HEK293 (cell line): ENCODE data around the gene GNA12.

Experiments
- CTCF ChIA-PET: fragments of 350-600 bp; formaldehyde crosslinking; extraction: SDS; loops from one replicate; lab custom pipeline; 2021; ENCODE audit warnings: antibody characterized with exemption; lab: Yijun Ruan, JAX
- POLR2A ChIA-PET: fragments of 300-600 bp; formaldehyde crosslinking; extraction: SDS; loops from one replicate; lab custom pipeline; 2020; ENCODE audit warnings: antibody characterized with exemption, inconsistent platforms; lab: Yijun Ruan, JAX
- H3K27ac ChIP-seq: fragments of 200-500 bp; sonication (Bioruptor generic); 2 replicates; pipeline ENCODE4 v1.5.1; 2014; ENCODE audit warnings: low read depth, low read length, control low read depth, inconsistent platforms; ENCODE audit errors: extremely low read depth
- H3K36me3 ChIP-seq, 2 experiments: fragments of 200-500 bp in 1 of 2; sonication (Bioruptor generic) in 1 of 2; 1 replicate in 1 of 2; 2 replicates in 1 of 2; pipeline ENCODE4 v1.5.1; 2014 to 2017; ENCODE audit warnings: inconsistent platforms in 2 of 2, low read length in 2 of 2; ENCODE audit not compliant: control insufficient read depth in 2 of 2, insufficient read depth in 1 of 2
- H3K4me1 ChIP-seq: fragments of 200-500 bp; sonication (Bioruptor generic); 2 replicates; pipeline ENCODE4 v1.5.1; 2014; ENCODE audit warnings: mild to moderate bottlenecking, low read length, inconsistent platforms; ENCODE audit not compliant: control insufficient read depth, insufficient read depth
- H3K4me3 ChIP-seq: 2 replicates; pipeline ENCODE4 v1.5.1; 2011; ENCODE audit warnings: low read depth, mild to moderate bottlenecking, control low read depth, low read length, moderate library complexity
- H3K9me3 ChIP-seq: fragments of 200-500 bp; sonication (Bioruptor generic); 2 replicates; pipeline ENCODE4 v1.5.1; 2014; ENCODE audit warnings: low read depth, low read length, inconsistent platforms; ENCODE audit not compliant: control insufficient read depth, insufficient read depth
- CTCF ChIP-seq: fragments of 450-650 bp; formaldehyde crosslinking; IDR thresholded peaks from 2 replicates; pipeline ENCODE4 v1.5.1; 2016; ENCODE audit warnings: missing biosample characterization, missing genetic modification characterization
- MZF1 ChIP-seq: fragments of 450-650 bp; formaldehyde crosslinking; IDR thresholded peaks from 2 replicates; pipeline ENCODE4 v1.5.1; 2017; ENCODE audit warnings: missing biosample characterization, missing genetic modification characterization, borderline replicate concordance
- ZBTB44 ChIP-seq: fragments of 450-650 bp; IDR thresholded peaks from 2 replicates; pipeline ENCODE4 v1.5.1; 2018; ENCODE audit warnings: missing biosample characterization, mild to moderate bottlenecking, missing genetic modification characterization
- ZIC2 ChIP-seq: fragments of 450-650 bp; formaldehyde crosslinking; IDR thresholded peaks from 2 replicates; pipeline ENCODE4 v1.5.1; 2016; ENCODE audit warnings: missing biosample characterization, missing genetic modification characterization
- ZNF274 ChIP-seq, 2 experiments: fragments of 200-500 bp in 1 of 2; fragments of 450-650 bp in 1 of 2; sonication (Bioruptor generic) in 1 of 2; formaldehyde crosslinking in 1 of 2; IDR thresholded peaks; 2 replicates each; pipeline versions ENCODE4 v1.5.1 to v1.6.1; 2014 to 2016; ENCODE audit warnings: borderline replicate concordance in 1 of 2, inconsistent platforms in 1 of 2, low read length in 1 of 2, missing biosample characterization in 1 of 2, missing genetic modification characterization in 1 of 2
- ZNF362 ChIP-seq: fragments of 450-650 bp; formaldehyde crosslinking; IDR thresholded peaks from 2 replicates; pipeline ENCODE4 v1.5.1; 2016; ENCODE audit warnings: missing biosample characterization, missing genetic modification characterization
- ZNF555 ChIP-seq: fragments of 450-650 bp; formaldehyde crosslinking; conservative IDR thresholded peaks from 2 replicates; pipeline ENCODE4 v1.5.1; 2017; ENCODE audit warnings: missing biosample characterization, mild to moderate bottlenecking, missing genetic modification characterization, inconsistent platforms
- ZNF600 ChIP-seq: fragments of 450-650 bp; formaldehyde crosslinking; IDR thresholded peaks from 2 replicates; pipeline ENCODE4 v1.5.1; 2016; ENCODE audit warnings: missing biosample characterization, missing genetic modification characterization
- ZNF621 ChIP-seq: fragments of 450-650 bp; formaldehyde crosslinking; IDR thresholded peaks from 2 replicates; pipeline ENCODE4 v1.5.1; 2017; ENCODE audit warnings: missing biosample characterization, missing genetic modification characterization
- ZNF670 ChIP-seq: fragments of 450-650 bp; formaldehyde crosslinking; IDR thresholded peaks from 2 replicates; pipeline ENCODE4 v1.5.1; 2016; ENCODE audit warnings: missing biosample characterization, missing genetic modification characterization, low read depth
- ZNF76 ChIP-seq: fragments of 450-650 bp; formaldehyde crosslinking; IDR thresholded peaks from 2 replicates; pipeline ENCODE4; 2016; ENCODE audit warnings: low read depth, missing biosample characterization, missing genetic modification characterization, borderline replicate concordance
- ZNF776 ChIP-seq: fragments of 450-650 bp; formaldehyde crosslinking; IDR thresholded peaks from 2 replicates; pipeline ENCODE4 v1.5.0; 2017; ENCODE audit warnings: missing biosample characterization, missing genetic modification characterization, borderline replicate concordance
- ZSCAN4 ChIP-seq: fragments of 450-650 bp; formaldehyde crosslinking; IDR thresholded peaks from 2 replicates; pipeline ENCODE4 v1.5.1; 2017; ENCODE audit warnings: missing biosample characterization, missing genetic modification characterization

Gene GNA12

GRCh38 chr7:2876031-2876731, 32.1 kb upstream of the GNA12 start:
- POLR2A ChIA-PET: no interaction called here
- no peaks in the 10 kb centered on the region for H3K36me3 ChIP-seq
- no peaks in the 10 kb centered on the region for H3K9me3 ChIP-seq
- no peak overlapping the region for H3K27ac ChIP-seq
- CTCF ChIA-PET: interaction anchor here (0.6 to 2.3 kb wide), 3 partner anchors 11 to 1757 kb away, joined by 3 to 12 read pairs (median 4); no protein-coding TSS in a partner anchor
- TF ChIP-seq ZNF555 (tag by site-specific recombination) (no peak), ZIC2 (tag by site-specific recombination) (peak; percentile 97)
- no peaks in the 10 kb centered on the region for H3K4me1 ChIP-seq
- no peak overlapping the region for H3K4me3 ChIP-seq

GRCh38 chr7:2873686-2874551, 29.8 kb upstream of the GNA12 start:
- H3K27ac ChIP-seq: no peak overlapping the region
- TF ChIP-seq ZNF274 (IDR thresholded peaks at IDR 0.05; ENCODE audit: low read length) (no peak), ZNF274 (tag by site-specific recombination; IDR thresholded peaks at IDR 0.05; ENCODE audit: borderline replicate concordance) (no peak), ZBTB44 (tag by site-specific recombination) (peak; percentile 66), ZNF600 (0 out of 2 replicates have a peak, but pooled peaks have one; percentile 17), ZNF76 (tag by site-specific recombination) (peak; percentile 90), ZSCAN4 (tag by site-specific recombination) (no peak)
- H3K4me3 ChIP-seq: no peak overlapping the region
- CTCF ChIA-PET: interaction anchor here (0.6 to 2.3 kb wide), 3 partner anchors 9 to 115 kb away, joined by 3 to 12 read pairs (median 3); no protein-coding TSS in a partner anchor
- no peaks in the 10 kb centered on the region for H3K36me3 ChIP-seq
- POLR2A ChIA-PET: no interaction called here
- H3K4me1 ChIP-seq: no peaks in the 10 kb centered on the region
- no peaks in the 10 kb centered on the region for H3K9me3 ChIP-seq

GRCh38 chr7:2873146-2873545, 29.0 kb upstream of the GNA12 start:
- ChIA-PET CTCF (interaction anchor here (0.7 kb wide), 1 partner anchor 446 kb away, joined by 3 read pairs; no protein-coding TSS in a partner anchor), POLR2A (no interaction called here)
- no peaks in the 10 kb centered on the region for H3K36me3 ChIP-seq
- no peak overlapping the region for H3K27ac ChIP-seq
- H3K4me3 ChIP-seq: no peak overlapping the region
- no peaks in the 10 kb centered on the region for H3K9me3 ChIP-seq
- H3K4me1 ChIP-seq: no peaks in the 10 kb centered on the region
- TF ChIP-seq MZF1 (tag by site-specific recombination) (no peak), CTCF (no peak), ZNF776 (tag by site-specific recombination) (no peak), ZNF670 (tag by site-specific recombination) (no peak), ZNF621 (no peak), ZNF362 (no peak)
